CD14-positive monocyte (primary cell): ENCODE measurements around the gene CNIH1. TPM values are rescaled to one million over a fixed set of nuclear protein-coding genes. Genes with fewer than 3 reads are reported as not detected.

Source experiments
- DNase-seq, 3 donors: peaks; one replicate each; pipeline ENCODE4 v3.0.0-alpha.2; 2011 to 2022
- H2AFZ ChIP-seq: 2 replicates; pipeline ENCODE4 v1.6.0; 2012; ENCODE audit warnings: mild to moderate bottlenecking, low read depth, low read length, inconsistent platforms; ENCODE audit not compliant: insufficient read depth, poor library complexity, severe bottlenecking
- H3K27ac ChIP-seq, 2 donors: 1 replicate in 1 of 2; 2 replicates in 1 of 2; pipeline ENCODE4 v1.5.1; 2012 to 2013; ENCODE audit warnings: low read length in 2 of 2, control low read depth in 1 of 2, inconsistent platforms in 1 of 2, low read depth in 1 of 2, mild to moderate bottlenecking in 1 of 2
- H3K27me3 ChIP-seq, 2 donors: one replicate each; pipeline versions ENCODE4 v1.6.0 to v1.6.1; 2011 to 2013; ENCODE audit warnings: low read length in 2 of 2; ENCODE audit not compliant: control insufficient read depth in 2 of 2, insufficient read depth in 2 of 2
- H3K36me3 ChIP-seq, 2 donors: replicated peaks in 1 of 2; 1 replicate in 1 of 2; 2 replicates in 1 of 2; pipeline versions ENCODE4 v1.5.1 to v1.6.1; 2012 to 2013; ENCODE audit warnings: low read length in 2 of 2, control low read depth in 1 of 2, inconsistent platforms in 1 of 2, mild to moderate bottlenecking in 1 of 2; ENCODE audit not compliant: insufficient read depth in 2 of 2, control insufficient read depth in 1 of 2
- H3K4me1 ChIP-seq, 2 donors: 1 replicate in 1 of 2; 2 replicates in 1 of 2; pipeline versions ENCODE4 v1.5.1 to v1.6.1; 2012 to 2013; ENCODE audit warnings: low read length in 2 of 2, control low read depth in 1 of 2, inconsistent platforms in 1 of 2, mild to moderate bottlenecking in 1 of 2, moderate library complexity in 1 of 2; ENCODE audit not compliant: insufficient read depth in 2 of 2, control insufficient read depth in 1 of 2
- H3K4me2 ChIP-seq: replicated peaks from 2 replicates; pipeline ENCODE3; 2012; ENCODE audit warnings: low read length, moderate library complexity, mild to moderate bottlenecking; ENCODE audit not compliant: poor library complexity, severe bottlenecking; ENCODE audit errors: extremely low read depth
- H3K4me3 ChIP-seq, 3 experiments: fragments of 200-600 bp in 1 of 3; sonication (generic) in 1 of 3; replicated peaks in 1 of 3; 1 replicate in 2 of 3; 2 replicates in 1 of 3; pipeline ENCODE4 v1.5.1; 2011 to 2013; ENCODE audit warnings: low read length in 3 of 3, mild to moderate bottlenecking in 3 of 3, control low read depth in 2 of 3, low read depth in 2 of 3, inconsistent platforms in 1 of 3, moderate library complexity in 1 of 3
- H3K79me2 ChIP-seq: 2 replicates; pipeline ENCODE4 v1.6.0; 2012; ENCODE audit warnings: mild to moderate bottlenecking, control low read depth, inconsistent platforms, low read length, moderate library complexity; ENCODE audit not compliant: insufficient read depth
- H3K9ac ChIP-seq: 2 replicates; pipeline ENCODE4 v1.6.0; 2017; ENCODE audit warnings: low read length, mild to moderate bottlenecking; ENCODE audit not compliant: insufficient read depth, poor library complexity, severe bottlenecking
- H3K9me3 ChIP-seq, 2 donors: replicated peaks in 1 of 2; 1 replicate in 1 of 2; 2 replicates in 1 of 2; pipeline versions ENCODE4 v1.5.1 to v1.6.1; 2012 to 2013; ENCODE audit warnings: low read length in 2 of 2, control low read depth in 1 of 2; ENCODE audit not compliant: control insufficient read depth in 1 of 2, insufficient read depth in 1 of 2
- H4K20me1 ChIP-seq: 2 replicates; pipeline ENCODE4 v1.6.0; 2012; ENCODE audit warnings: mild to moderate bottlenecking, low read length, control low read depth, moderate library complexity; ENCODE audit not compliant: insufficient read depth
- H3K27ac Mint-ChIP-seq, 7 donors: one replicate each; pipeline ENCODE4 v1.8.0; 2020; ENCODE audit warnings: mild to moderate bottlenecking in 7 of 7, mixed read lengths in 7 of 7, moderate library complexity in 6 of 7, inconsistent platforms in 2 of 7
- H3K27me3 Mint-ChIP-seq, 3 donors: one replicate each; pipeline ENCODE4 v1.8.0; 2021 to 2022; ENCODE audit warnings: low read depth in 3 of 3, mild to moderate bottlenecking in 3 of 3, mixed read lengths in 3 of 3, moderate library complexity in 3 of 3, inconsistent platforms in 1 of 3
- H3K36me3 Mint-ChIP-seq, 2 donors: one replicate each; pipeline ENCODE4 v1.8.0; 2020; ENCODE audit warnings: mixed read lengths in 2 of 2, inconsistent platforms in 1 of 2, mild to moderate bottlenecking in 1 of 2
- H3K4me1 Mint-ChIP-seq: one replicate; pipeline ENCODE4 v1.8.0; 2020; ENCODE audit warnings: mild to moderate bottlenecking, mixed read lengths
- H3K4me3 Mint-ChIP-seq, 2 donors: one replicate each; pipeline ENCODE4 v1.8.0; 2020; ENCODE audit warnings: mild to moderate bottlenecking in 2 of 2, mixed read lengths in 2 of 2, moderate library complexity in 1 of 2
- H3K9me3 Mint-ChIP-seq, 7 donors: one replicate each; pipeline ENCODE4 v1.8.0; 2020 to 2022; ENCODE audit warnings: mixed read lengths in 7 of 7, mild to moderate bottlenecking in 6 of 7, moderate library complexity in 6 of 7, inconsistent platforms in 2 of 7
- CTCF ChIP-seq: fragments of 200-600 bp; IDR thresholded peaks from one replicate; pipeline ENCODE4 v1.8.0; 2022; ENCODE audit warnings: antibody characterized with exemption, mild to moderate bottlenecking
- WGBS: methylation state at CpG from one replicate; pipeline ENCODE4 v1.1.5; 2013; ENCODE audit warnings: missing lambda C conversion rate; ENCODE audit not compliant: insufficient coverage; 5-methylcytosine and 5-hydroxymethylcytosine counted together
- intact Hi-C, 2 donors: fragments of 100-400 bp; cut with micrococcal nuclease; formaldehyde crosslinking; loops; one replicate each; pipeline versions ENCODE4 v1.15.0 to v1.15.1; 2023
- polyA plus RNA-seq, 3 donors: library from polyadenylated mRNA; depleted of rRNA in 1 of 3; unstranded in 2 of 3; stranded (reverse) in 1 of 3; fragments of 300-500 nt in 2 of 3; fragments of >200 nt in 1 of 3; fragmentation: Illumina TruSeq in 2 of 3; gene quantifications; 1 replicate in 2 of 3; 2 replicates in 1 of 3; pipeline ENCODE4 v1.2.3, GENCODE V29; 2012 to 2021

CNIH1 gene
- polyA plus RNA-seq, 3 donors = 109 to 162 (median 138) TPM

DNA sequence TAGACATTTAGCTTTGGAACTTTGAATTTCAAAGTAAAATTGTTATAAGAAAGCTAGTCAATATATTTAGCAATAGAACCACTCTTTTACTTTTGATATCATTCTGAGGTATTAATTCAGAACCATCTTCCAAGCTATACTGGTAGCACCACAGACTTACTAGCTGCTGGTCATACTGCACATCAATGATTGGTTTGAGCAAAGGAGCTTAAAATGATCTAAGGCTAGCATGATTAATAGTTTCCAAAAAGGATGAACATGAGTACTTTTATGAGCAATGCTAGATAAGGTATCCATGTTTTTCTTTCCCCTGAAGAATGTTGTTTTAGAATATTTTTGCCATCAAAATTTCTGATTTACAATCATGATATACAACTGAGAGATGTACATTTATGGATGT, 17.2 kb downstream of the CNIH1 start:
- Histone ChIP-seq H3K4me2 (no peak overlapping the region), H3K9me3 (no peaks in the 10 kb centered on the region), H4K20me1 (no peaks in the 10 kb centered on the region), H3K79me2 (no peaks in the 10 kb centered on the region), H3K4me1 (no peaks in the 10 kb centered on the region), H3K36me3 (peaks cover 44 to 78% of the 10 kb centered on the region in 2 donors), H2AFZ (no peak overlapping the region), H3K27me3 (no peaks in the 10 kb centered on the region), H3K9ac (no peak overlapping the region), H3K27ac (no peak overlapping the region), H3K4me3 (no peak overlapping the region)
- Mint-ChIP-seq H3K27ac (no peak overlapping the region), H3K9me3 (peaks cover 0 to 1% (median 0%) of the 10 kb centered on the region in 7 donors), H3K4me1 (peaks cover 2% of the 10 kb centered on the region), H3K4me3 (no peak overlapping the region), H3K27me3 (no peaks in the 10 kb centered on the region), H3K36me3 (peaks cover 33 to 39% of the 10 kb centered on the region in 2 donors)
- intact Hi-C loops = no loop called here
- TF ChIP-seq CTCF = no peak
- no peak for DNase-seq

- H3K36me3 ChIP-seq = peaks cover 34 to 77% of the 10 kb centered on the region in 2 donors
- Mint-ChIP-seq H3K4me1 (peaks cover 2% of the 10 kb centered on the region), H3K9me3 (no peaks in the 10 kb centered on the region), H3K27me3 (no peaks in the 10 kb centered on the region), H3K27ac (peak overlapping the region; percentile 55 to 88 (median 71)), H3K36me3 (peaks cover 23 to 28% of the 10 kb centered on the region in 2 donors), H3K4me3 (no peak overlapping the region)
- no peaks in the 10 kb centered on the region for H3K27me3 ChIP-seq
- intact Hi-C loops = no loop called here
- no peak overlapping the region for H2AFZ ChIP-seq
- H3K27ac ChIP-seq = peak overlapping the region in 1 of 2 donors; percentile 60
- no peaks in the 10 kb centered on the region for H3K4me1 ChIP-seq
- H3K4me3 ChIP-seq = no peak overlapping the region
- no peaks in the 10 kb centered on the region for H3K79me2 ChIP-seq
- no peak overlapping the region for H3K4me2 ChIP-seq
- TF ChIP-seq CTCF = peak; percentile 66
- H4K20me1 ChIP-seq = no peaks in the 10 kb centered on the region
- H3K9ac ChIP-seq = no peak overlapping the region
- peak; percentile 5 to 21 (median 10) for DNase-seq
- 32% methylated on average over 3 of the region's 7 CpGs for WGBS
- H3K9me3 ChIP-seq = no peaks in the 10 kb centered on the region
These were observed 20.6 kb downstream of the CNIH1 start for GRCh38 chr14:54420478-54421142.
